ENCODE data around the gene ZNF350.
"Not testable (repeated sequence)": the region's sequence is repeated elsewhere in the genome, so short reads cannot be mapped to it uniquely, and the experiment has no call there.

The ZNF350 gene

GRCh38 chr19:51971624-51972023 is 15.0 kb downstream of the ZNF350 start:
- DNase-seq (ENCODE audit: low read depth, low spot score): no peak

GRCh38 chr19:51970718-51971117 is 15.9 kb downstream of the ZNF350 start:
- no peak for DNase-seq (ENCODE audit: low read depth, low spot score)

GRCh38 chr19:51965583-51965982 is 21.1 kb downstream of the ZNF350 start:
- no peak for DNase-seq (ENCODE audit: low read depth, low spot score)

- not testable (repeated sequence) for DNase-seq (ENCODE audit: low read depth, low spot score)
Measured at GRCh38 chr19:51960621-51961233, 25.9 kb downstream of the ZNF350 start.

GRCh38 chr19:51959791-51960190 is 26.8 kb downstream of the ZNF350 start:
- no peak for DNase-seq (ENCODE audit: low read depth, low spot score)

GRCh38 chr19:51957846-51958245 is 28.8 kb downstream of the ZNF350 start:
- DNase-seq (ENCODE audit: low read depth, low spot score): not testable (repeated sequence)

GRCh38 chr19:51948975-51949374 is 37.7 kb downstream of the ZNF350 start:
- no peak for DNase-seq (ENCODE audit: low read depth, low spot score)

- no peak for DNase-seq (ENCODE audit: low read depth, low spot score)
Measured at GRCh38 chr19:51946602-51947001, 40.0 kb downstream of the ZNF350 start.

GRCh38 chr19:51944798-51945552 is 41.7 kb downstream of the ZNF350 start:
- DNase-seq (ENCODE audit: low read depth, low spot score): no peak

GRCh38 chr19:51938936-51939335 is 47.7 kb downstream of the ZNF350 start:
- DNase-seq (ENCODE audit: low read depth, low spot score): no peak

- no peak for DNase-seq (ENCODE audit: low read depth, low spot score)
Measured at GRCh38 chr19:51931921-51932320, 54.7 kb downstream of the ZNF350 start.

GRCh38 chr19:51927859-51928258 is 58.8 kb downstream of the ZNF350 start:
- DNase-seq (ENCODE audit: low read depth, low spot score): no peak

- DNase-seq (ENCODE audit: low read depth, low spot score): peak; percentile 88
Measured at GRCh38 chr19:51926784-51927741, 59.6 kb downstream of the ZNF350 start, which contains the start of gene ZNF613. Gene ZNF613 (plus strand): TSS chr19:51927472. CDS start chr19:51936221, 8,749 bp downstream.

- no peak for DNase-seq (ENCODE audit: low read depth, low spot score)
Measured at GRCh38 chr19:51926426-51926783, 60.2 kb downstream of the ZNF350 start.

GRCh38 chr19:51921949-51922348 is 64.7 kb downstream of the ZNF350 start:
- DNase-seq (ENCODE audit: low read depth, low spot score): no peak

GRCh38 chr19:51919606-51920005 is 67.0 kb downstream of the ZNF350 start:
- DNase-seq (ENCODE audit: low read depth, low spot score): no peak

GRCh38 chr19:51916167-51916566 is 70.5 kb downstream of the ZNF350 start:
- DNase-seq (ENCODE audit: low read depth, low spot score): no peak

GRCh38 chr19:51915324-51915867 is 71.2 kb downstream of the ZNF350 start:
- DNase-seq (ENCODE audit: low read depth, low spot score): no peak
